A549 (cell line): ENCODE results near the gene GPX7. TPM values are rescaled to one million over a fixed set of nuclear protein-coding genes. Genes with fewer than 3 reads are reported as not detected.

Source experiments
- ATAC-seq, 2 experiments: fragments of 200-7000 bp in 1 of 2; fragments of >200 bp in 1 of 2; cut with Nextera tagmentation in 1 of 2; cut with Tn5 transposase in 1 of 2; 3 replicates each; pipeline versions ENCODE4 v1.8.0 to v1.9.1; 2018 to 2020; ENCODE audit warnings: mild to moderate bottlenecking in 1 of 2, moderate library complexity in 1 of 2
- CTCF ChIA-PET: fragments of 300-600 bp; sonication (Branson Sonifier 250); formaldehyde crosslinking; extraction: SDS; loops from one replicate; lab custom pipeline; 2021; ENCODE audit warnings: antibody characterized with exemption, inconsistent platforms; lab: Yijun Ruan, JAX
- POLR2A ChIA-PET: fragments of 350-600 bp; formaldehyde crosslinking; extraction: SDS; loops from one replicate; lab custom pipeline; 2021; ENCODE audit warnings: antibody characterized with exemption, inconsistent platforms; lab: Yijun Ruan, JAX
- DNase-seq, 2 experiments: peaks; one replicate each; pipeline versions ENCODE4 v3.0.0 to v3.0.0-alpha.2; 2011 to 2016; ENCODE audit warnings: low read depth in 1 of 2, low spot score in 1 of 2
- FAIRE-seq: peaks from 2 replicates; lab custom pipeline; 2011; peaks lifted over from hg19 to GRCh38; lab: Jason Lieb, UNC
- H3K27ac ChIP-seq, 2 experiments: fragments of >200 bp; sonication (Bioruptor Twin); formaldehyde crosslinking; 3 replicates each; pipeline ENCODE4 v1.5.1; 2016 to 2017
- H3K4me1 ChIP-seq: fragments of >200 bp; sonication (Bioruptor Twin); formaldehyde crosslinking; 3 replicates; pipeline ENCODE4 v1.6.1; 2016
- H3K4me2 ChIP-seq: fragments of >200 bp; sonication (Bioruptor Twin); formaldehyde crosslinking; 3 replicates; pipeline ENCODE4 v1.6.1; 2016
- H3K4me3 ChIP-seq: fragments of >200 bp; sonication (Bioruptor Twin); formaldehyde crosslinking; 3 replicates; pipeline ENCODE4 v1.5.1; 2016
- H3K9me3 ChIP-seq: fragments of >200 bp; sonication (Bioruptor Twin); formaldehyde crosslinking; 3 replicates; pipeline ENCODE4 v1.6.1; 2016
- CHD2 ChIP-seq: fragments of 150-350 bp; IDR thresholded peaks from 2 replicates; pipeline ENCODE4 v1.6.1; 2014; ENCODE audit warnings: low read length; ENCODE audit not compliant: partially characterized antibody
- EHF ChIP-seq: fragments of 250-450 bp; sonication (Bioruptor Pico); IDR thresholded peaks from 2 replicates; pipeline ENCODE4 v1.5.0; 2020; ENCODE audit warnings: mild to moderate bottlenecking
- EP300 ChIP-seq, 2 experiments: fragments of >200 bp; sonication (Bioruptor Twin); formaldehyde crosslinking; IDR thresholded peaks; 2 replicates in 1 of 2; 3 replicates in 1 of 2; pipeline ENCODE4 v1.6.1; 2016 to 2017
- ESRRA ChIP-seq: fragments of 150-350 bp; IDR thresholded peaks from 2 replicates; pipeline ENCODE4 v1.6.1; 2014; ENCODE audit warnings: mild to moderate bottlenecking, low read length, borderline replicate concordance
- HDAC2 ChIP-seq: fragments of 200-600 bp; sonication (generic); IDR thresholded peaks from 2 replicates; pipeline ENCODE4 v1.6.1; 2016
- HEYL ChIP-seq: fragments of 250-450 bp; sonication (Bioruptor Pico); IDR thresholded peaks from 2 replicates; pipeline ENCODE4 v1.8.0; 2021; ENCODE audit warnings: mild to moderate bottlenecking, moderate library complexity
- HOXA7 ChIP-seq: fragments of 250-450 bp; sonication (Bioruptor Pico); IDR thresholded peaks from 2 replicates; pipeline ENCODE4 v1.5.0; 2020; ENCODE audit warnings: mild to moderate bottlenecking, moderate library complexity
- HOXB13 ChIP-seq: fragments of 250-450 bp; sonication (Bioruptor Pico); IDR thresholded peaks from 2 replicates; pipeline ENCODE4 v1.5.0; 2020; ENCODE audit warnings: low read depth, mild to moderate bottlenecking, moderate library complexity
- HOXB5 ChIP-seq: fragments of 250-450 bp; sonication (Bioruptor Pico); IDR thresholded peaks from 2 replicates; pipeline ENCODE4 v1.5.0; 2020; ENCODE audit warnings: mild to moderate bottlenecking, moderate library complexity
- JUN ChIP-seq, 2 experiments: fragments of >200 bp; sonication (Bioruptor Twin); formaldehyde crosslinking; IDR thresholded peaks; 2 replicates in 1 of 2; 3 replicates in 1 of 2; pipeline ENCODE4 v1.6.1; 2016 to 2017
- JUNB ChIP-seq: fragments of >200 bp; sonication (Bioruptor Twin); formaldehyde crosslinking; IDR thresholded peaks from 2 replicates; pipeline ENCODE4 v1.6.1; 2016
- MAZ ChIP-seq: fragments of 150-350 bp; IDR thresholded peaks from 2 replicates; pipeline ENCODE4 v1.6.1; 2014; ENCODE audit warnings: antibody characterized with exemption, low read depth, low read length, borderline replicate concordance
- NFE2L2 ChIP-seq: fragments of 150-350 bp; conservative IDR thresholded peaks from 2 replicates; pipeline ENCODE4 v1.6.1; 2014; ENCODE audit warnings: low read length
- NR3C1 ChIP-seq: fragments of >200 bp; sonication (Bioruptor Twin); formaldehyde crosslinking; IDR thresholded peaks from 3 replicates; pipeline ENCODE4 v1.6.1; 2017
- PHF8 ChIP-seq: fragments of 200-600 bp; sonication (generic); IDR thresholded peaks from 2 replicates; pipeline ENCODE4 v1.6.1; 2016; ENCODE audit warnings: low read depth, mild to moderate bottlenecking, antibody characterized with exemption, moderate library complexity, borderline replicate concordance
- POLR2A ChIP-seq: IDR thresholded peaks from 2 replicates; pipeline ENCODE4 v1.6.1; 2012; ENCODE audit warnings: mild to moderate bottlenecking, low read length
- RFX5 ChIP-seq: fragments of 450-650 bp; IDR thresholded peaks from 2 replicates; pipeline ENCODE4 v1.7.1; 2014; ENCODE audit warnings: antibody characterized with exemption, mild to moderate bottlenecking, moderate library complexity
- SMC3 ChIP-seq: fragments of >200 bp; sonication (Bioruptor Twin); formaldehyde crosslinking; IDR thresholded peaks from 3 replicates; pipeline ENCODE4 v1.6.1; 2018; ENCODE audit warnings: inconsistent platforms
- TP53 ChIP-seq: fragments of 250-450 bp; sonication (Bioruptor Pico); IDR thresholded peaks from 2 replicates; pipeline ENCODE4 v1.5.0; 2021; ENCODE audit warnings: mild to moderate bottlenecking, moderate library complexity
- ZC3H11A ChIP-seq: fragments of 450-650 bp; IDR thresholded peaks from 2 replicates; pipeline ENCODE4 v1.6.1; 2014; ENCODE audit warnings: antibody characterized with exemption, mild to moderate bottlenecking
- ZFP36 ChIP-seq: fragments of 450-650 bp; IDR thresholded peaks from 2 replicates; pipeline ENCODE4 v1.6.1; 2014; ENCODE audit warnings: borderline replicate concordance; ENCODE audit not compliant: partially characterized antibody
- WGBS: methylation state at CpG from one replicate; pipeline ENCODE4 v1.1.6; 2017; ENCODE audit errors: missing lambda C conversion rate; 5-methylcytosine and 5-hydroxymethylcytosine counted together
- polyA plus RNA-seq, 4 experiments: library from polyadenylated mRNA; depleted of rRNA in 3 of 4; stranded (reverse); fragments of >200 nt; fragmentation: RNase III in 1 of 4; extraction: RNeasy Plus Mini Kit Qiagen cat#74134 plus additional on column Dnase treatment in 1 of 4; gene quantifications; 2 replicates in 3 of 4; 3 replicates in 1 of 4; pipeline ENCODE4 v1.2.3, GENCODE V29; 2011 to 2017
- TF ChIP-seq, protein P1 (sequence below): fragments of >200 bp; sonication (Bioruptor Twin); formaldehyde crosslinking; IDR thresholded peaks from 3 replicates; pipeline ENCODE4 v1.6.1; 2016
- TF ChIP-seq, protein P2 (sequence below): fragments of 200-600 bp; sonication (generic); IDR thresholded peaks from 2 replicates; pipeline ENCODE4 v1.6.1; 2016; ENCODE audit warnings: antibody characterized with exemption, mild to moderate bottlenecking, moderate library complexity
- TF ChIP-seq, protein P3 (sequence below): fragments of 450-650 bp; IDR thresholded peaks from 2 replicates; pipeline ENCODE4 v1.6.1; 2014; ENCODE audit warnings: antibody characterized with exemption
- TF ChIP-seq, protein P4 (sequence below): IDR thresholded peaks from 2 replicates; pipeline ENCODE4 v1.6.1; 2012; ENCODE audit warnings: low read depth, borderline replicate concordance
- TF ChIP-seq, protein P5 (sequence below): IDR thresholded peaks from 2 replicates; pipeline ENCODE4 v1.6.1; 2012

The GPX7 gene
- polyA plus RNA-seq, 2 of the 4 experiments (the other 2 are of a cell fraction) = not detected

DNA sequence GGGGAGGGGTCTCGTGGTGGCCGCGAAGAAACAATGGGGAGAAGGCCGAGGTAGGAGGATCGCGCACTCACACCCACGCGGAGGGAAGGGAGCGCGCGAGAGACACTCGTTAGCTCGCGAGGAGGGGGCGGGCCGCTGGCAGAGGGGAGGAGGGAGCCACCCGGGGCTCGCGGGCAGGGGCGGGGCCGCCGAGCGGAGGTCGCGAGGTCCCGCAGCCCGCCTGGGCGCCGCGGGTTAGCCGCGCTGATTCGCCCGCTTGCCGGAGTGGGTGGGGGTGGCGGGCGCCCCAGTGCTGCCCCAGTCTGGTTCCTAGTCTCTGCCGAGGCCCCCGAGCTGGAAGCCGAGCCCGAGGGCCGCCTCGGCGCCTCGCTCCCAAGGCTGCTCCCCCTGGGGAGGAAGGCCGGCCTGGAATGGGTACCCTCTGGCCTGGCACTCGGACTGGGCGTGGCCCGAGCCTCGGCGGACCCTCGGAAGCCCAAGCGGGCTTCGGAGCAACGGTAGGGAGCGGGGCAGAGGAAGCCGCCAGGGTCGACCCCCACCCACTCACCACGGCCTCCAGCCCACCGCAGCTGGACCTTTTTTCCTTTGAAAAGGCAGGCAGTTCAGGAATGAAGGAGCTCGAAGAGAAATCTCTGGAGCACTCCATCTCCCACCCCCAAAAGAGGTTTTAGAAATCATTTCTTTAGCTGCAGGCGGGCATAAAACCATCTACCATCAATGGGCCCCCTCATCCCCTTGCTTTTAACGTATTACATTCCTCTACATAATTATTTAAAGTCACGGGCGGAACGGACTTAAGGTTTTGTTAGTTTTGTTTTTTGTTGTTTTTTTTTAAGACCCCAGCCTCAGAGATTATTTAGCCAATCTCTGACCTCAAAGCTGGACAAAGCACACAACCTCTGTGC lies 48.6 kb upstream of the GPX7 start:
- Histone ChIP-seq H3K4me2 (peak overlapping the region; percentile 90), H3K4me3 (peak overlapping the region; percentile 77), H3K4me1 (peaks cover 46% of the 10 kb centered on the region; the same call in 2 of the 3 replicates), H3K27ac (peak overlapping the region; percentile 95 to 97), H3K9me3 (no peaks in the 10 kb centered on the region)
- no peak for FAIRE-seq
- ChIA-PET CTCF (interaction anchor here (0.6 to 1.2 kb wide), 3 partner anchors 99 to 133 kb away, joined by 3 to 5 read pairs (median 3); no protein-coding TSS in a partner anchor), POLR2A (interaction anchor here (0.6 to 3.0 kb wide), 12 partner anchors 14 to 520 kb away, joined by 3 to 12 read pairs (median 4); partner anchors contain the start of genes ORC1 and PRPF38A)
- WGBS = 33% methylated on average over 7 of the region's 66 CpGs
- peak; percentile 48 to 84 for DNase-seq
- no peak for TF ChIP-seq JUNB
- peak; percentile 80; the same call in 1 of the 2 replicates for TF ChIP-seq PHF8
- TF ChIP-seq, protein P1, sequence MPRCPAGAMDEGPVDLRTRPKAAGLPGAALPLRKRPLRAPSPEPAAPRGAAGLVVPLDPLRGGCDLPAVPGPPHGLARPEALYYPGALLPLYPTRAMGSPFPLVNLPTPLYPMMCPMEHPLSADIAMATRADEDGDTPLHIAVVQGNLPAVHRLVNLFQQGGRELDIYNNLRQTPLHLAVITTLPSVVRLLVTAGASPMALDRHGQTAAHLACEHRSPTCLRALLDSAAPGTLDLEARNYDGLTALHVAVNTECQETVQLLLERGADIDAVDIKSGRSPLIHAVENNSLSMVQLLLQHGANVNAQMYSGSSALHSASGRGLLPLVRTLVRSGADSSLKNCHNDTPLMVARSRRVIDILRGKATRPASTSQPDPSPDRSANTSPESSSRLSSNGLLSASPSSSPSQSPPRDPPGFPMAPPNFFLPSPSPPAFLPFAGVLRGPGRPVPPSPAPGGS = peak; percentile 60; the same call in 2 of the 3 replicates
- TF ChIP-seq SMC3 = no peak
- TF ChIP-seq, protein P2, sequence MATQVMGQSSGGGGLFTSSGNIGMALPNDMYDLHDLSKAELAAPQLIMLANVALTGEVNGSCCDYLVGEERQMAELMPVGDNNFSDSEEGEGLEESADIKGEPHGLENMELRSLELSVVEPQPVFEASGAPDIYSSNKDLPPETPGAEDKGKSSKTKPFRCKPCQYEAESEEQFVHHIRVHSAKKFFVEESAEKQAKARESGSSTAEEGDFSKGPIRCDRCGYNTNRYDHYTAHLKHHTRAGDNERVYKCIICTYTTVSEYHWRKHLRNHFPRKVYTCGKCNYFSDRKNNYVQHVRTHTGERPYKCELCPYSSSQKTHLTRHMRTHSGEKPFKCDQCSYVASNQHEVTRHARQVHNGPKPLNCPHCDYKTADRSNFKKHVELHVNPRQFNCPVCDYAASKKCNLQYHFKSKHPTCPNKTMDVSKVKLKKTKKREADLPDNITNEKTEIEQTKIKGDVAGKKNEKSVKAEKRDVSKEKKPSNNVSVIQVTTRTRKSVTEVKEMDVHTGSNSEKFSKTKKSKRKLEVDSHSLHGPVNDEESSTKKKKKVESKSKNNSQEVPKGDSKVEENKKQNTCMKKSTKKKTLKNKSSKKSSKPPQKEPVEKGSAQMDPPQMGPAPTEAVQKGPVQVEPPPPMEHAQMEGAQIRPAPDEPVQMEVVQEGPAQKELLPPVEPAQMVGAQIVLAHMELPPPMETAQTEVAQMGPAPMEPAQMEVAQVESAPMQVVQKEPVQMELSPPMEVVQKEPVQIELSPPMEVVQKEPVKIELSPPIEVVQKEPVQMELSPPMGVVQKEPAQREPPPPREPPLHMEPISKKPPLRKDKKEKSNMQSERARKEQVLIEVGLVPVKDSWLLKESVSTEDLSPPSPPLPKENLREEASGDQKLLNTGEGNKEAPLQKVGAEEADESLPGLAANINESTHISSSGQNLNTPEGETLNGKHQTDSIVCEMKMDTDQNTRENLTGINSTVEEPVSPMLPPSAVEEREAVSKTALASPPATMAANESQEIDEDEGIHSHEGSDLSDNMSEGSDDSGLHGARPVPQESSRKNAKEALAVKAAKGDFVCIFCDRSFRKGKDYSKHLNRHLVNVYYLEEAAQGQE = peak; percentile 76
- no peak for TF ChIP-seq EHF
- no peak for TF ChIP-seq TP53 (CRISPR knock-in tag)
- TF ChIP-seq, protein P3, sequence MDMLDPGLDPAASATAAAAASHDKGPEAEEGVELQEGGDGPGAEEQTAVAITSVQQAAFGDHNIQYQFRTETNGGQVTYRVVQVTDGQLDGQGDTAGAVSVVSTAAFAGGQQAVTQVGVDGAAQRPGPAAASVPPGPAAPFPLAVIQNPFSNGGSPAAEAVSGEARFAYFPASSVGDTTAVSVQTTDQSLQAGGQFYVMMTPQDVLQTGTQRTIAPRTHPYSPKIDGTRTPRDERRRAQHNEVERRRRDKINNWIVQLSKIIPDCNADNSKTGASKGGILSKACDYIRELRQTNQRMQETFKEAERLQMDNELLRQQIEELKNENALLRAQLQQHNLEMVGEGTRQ = no peak
- TF ChIP-seq HOXA7 = no peak
- TF ChIP-seq, protein P4, sequence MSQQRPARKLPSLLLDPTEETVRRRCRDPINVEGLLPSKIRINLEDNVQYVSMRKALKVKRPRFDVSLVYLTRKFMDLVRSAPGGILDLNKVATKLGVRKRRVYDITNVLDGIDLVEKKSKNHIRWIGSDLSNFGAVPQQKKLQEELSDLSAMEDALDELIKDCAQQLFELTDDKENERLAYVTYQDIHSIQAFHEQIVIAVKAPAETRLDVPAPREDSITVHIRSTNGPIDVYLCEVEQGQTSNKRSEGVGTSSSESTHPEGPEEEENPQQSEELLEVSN = no peak
- TF ChIP-seq POLR2A = peak; percentile 60
- TF ChIP-seq HEYL (CRISPR knock-in tag) = no peak
- TF ChIP-seq EP300 (IDR thresholded peaks at IDR 0.05) = no peak
- TF ChIP-seq CHD2 = peak; percentile 79
- peak in 1 of 2 experiments; percentile 43; a peak in 1 of 5 replicates for TF ChIP-seq JUN (IDR thresholded peaks at IDR 0.05)
- no peak for TF ChIP-seq ZC3H11A
- TF ChIP-seq, protein P5, sequence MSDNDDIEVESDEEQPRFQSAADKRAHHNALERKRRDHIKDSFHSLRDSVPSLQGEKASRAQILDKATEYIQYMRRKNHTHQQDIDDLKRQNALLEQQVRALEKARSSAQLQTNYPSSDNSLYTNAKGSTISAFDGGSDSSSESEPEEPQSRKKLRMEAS = peak; percentile 55; the same call in 1 of the 2 replicates
- peak; percentile 91 for ATAC-seq

DNA sequence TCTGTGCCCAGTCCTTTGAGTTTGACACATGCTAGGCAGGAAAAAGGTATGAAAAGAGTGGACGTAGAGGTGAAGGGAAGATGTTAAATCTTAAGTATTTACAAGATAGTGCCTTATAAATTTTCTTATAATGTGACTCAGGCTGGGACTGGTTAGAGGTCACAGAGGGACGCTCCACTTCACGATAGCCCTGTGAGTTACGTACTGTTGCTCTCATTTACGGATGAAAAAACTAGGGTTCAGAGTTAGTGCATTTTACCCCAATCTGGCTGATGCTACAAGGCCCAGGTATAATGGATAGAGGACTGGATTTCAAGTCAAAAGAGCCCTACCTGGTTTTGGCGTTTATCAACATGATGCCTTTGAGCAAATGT lies 47.9 kb upstream of the GPX7 start:
- DNase-seq (no peak), FAIRE-seq (no peak), ATAC-seq (no peak)
- TF ChIP-seq HOXB5 (CRISPR knock-in tag) (no peak), HDAC2 (no peak), RFX5 (no peak), ESRRA (no peak), SMC3 (no peak), HOXB13 (CRISPR knock-in tag) (no peak), TP53 (CRISPR knock-in tag) (no peak), MAZ (no peak), NFE2L2 (no peak), ZFP36 (no peak), NR3C1 (no peak)
- TF ChIP-seq, protein P2 = no peak
- ChIA-PET POLR2A (interaction anchor here (1.9 to 3.0 kb wide), 3 partner anchors 109 to 150 kb away, joined by 9 to 12 read pairs (median 10); partner anchors contain the start of genes ORC1 and PRPF38A), CTCF (interaction anchor here (1.1 kb wide), 1 partner anchor 14 kb away, joined by 6 read pairs; no protein-coding TSS in a partner anchor)
- Histone ChIP-seq H3K9me3 (no peaks in the 10 kb centered on the region), H3K27ac (peak overlapping the region; percentile 95 to 97), H3K4me3 (peak overlapping the region; percentile 77; the same call in 2 of the 3 replicates), H3K4me2 (peak overlapping the region; percentile 90), H3K4me1 (peaks cover 39% of the 10 kb centered on the region; the same call in 2 of the 3 replicates)
- 81% methylated on average over 6 of the region's 6 CpGs for WGBS
